ENCODE measurements around the gene BPI. TPM values are rescaled to one million over a fixed set of nuclear protein-coding genes. Genes with fewer than 3 reads are reported as not detected.

BPI gene
- polyA plus RNA-seq, 1 of the 3 experiments (the other 2 are of a cell fraction): not detected

GRCh38 chr20:38297916-38298674 lies 5.9 kb upstream of the BPI start (continued):
- no peak for TF ChIP-seq USF1 (IDR thresholded peaks at IDR 0.05; ENCODE audit: borderline replicate concordance, low read depth)
- no peak for TF ChIP-seq GATA2 (CRISPR knock-in tag; IDR thresholded peaks at IDR 0.05)
- TF ChIP-seq MAX (IDR thresholded peaks at IDR 0.05; ENCODE audit: low read depth): no peak
- no peak for TF ChIP-seq SMC3 (IDR thresholded peaks at IDR 0.05; ENCODE audit: low read depth, low read length)

- H3F3A ChIP-seq (replicated peaks; ENCODE audit: insufficient read depth): peaks cover 4% of the 10 kb centered on the region
- H3K27me3 ChIP-seq (ENCODE audit: insufficient read depth): no peaks in the 10 kb centered on the region
- ChIA-PET POLR2A (no interaction called here), CTCF (interaction anchor here (1.0 to 3.2 kb wide), 3 partner anchors 78 to 241 kb away, joined by 3 to 10 read pairs (median 3); no protein-coding TSS in a partner anchor)
- H3K27ac ChIP-seq (ENCODE audit: low read depth in 2 of 2, low read length in 1 of 2): no peak overlapping the region
- no peak overlapping the region for H3K4me3 ChIP-seq (ENCODE audit: low read depth in 2 of 2, low read length in 1 of 2)
- no peaks in the 10 kb centered on the region for H3K9me3 ChIP-seq
- H3K36me3 ChIP-seq (replicated peaks in 1 of 2; ENCODE audit: control insufficient read depth in 1 of 2, insufficient read depth in 2 of 2, low read length in 1 of 2): no peaks in the 10 kb centered on the region
- peak; percentile 29 for DNase-seq
- H3K4me1 ChIP-seq (ENCODE audit: control insufficient read depth in 1 of 2, insufficient read depth in 2 of 2, low read depth in 1 of 2, low read length in 1 of 2): peaks cover 0 to 10% of the 10 kb centered on the region in 2 experiments; a peak in 1 of 4 replicates
- H4K20me1 ChIP-seq (ENCODE audit: insufficient read depth): no peaks in the 10 kb centered on the region
- WGBS (ENCODE audit: low lambda C conversion rate): 62% methylated on average over 13 of the region's 13 CpGs
- no peaks in the 10 kb centered on the region for H3K79me2 ChIP-seq (ENCODE audit: insufficient read depth)
- H3K9me2 ChIP-seq: no peaks in the 10 kb centered on the region
- no peak overlapping the region for H3K4me2 ChIP-seq
- H3K9ac ChIP-seq: no peak overlapping the region
- H2AFZ ChIP-seq (ENCODE audit: low read depth): 0 out of 2 replicates have a peak overlapping the region, but pooled peaks have one; percentile 51
- TF ChIP-seq RFX5 (IDR thresholded peaks at IDR 0.05; ENCODE audit: low read length): no peak
- no peak for TF ChIP-seq RAD21 (IDR thresholded peaks at IDR 0.05; ENCODE audit: low read length)
- TF ChIP-seq RCOR1 (IDR thresholded peaks at IDR 0.05; ENCODE audit: low read length): no peak
- TF ChIP-seq EP300 (IDR thresholded peaks at IDR 0.05; ENCODE audit: borderline replicate concordance in 1 of 2, low read depth in 1 of 2, low read length in 1 of 2): no peak
- TF ChIP-seq ZBTB33 (IDR thresholded peaks at IDR 0.05; ENCODE audit: borderline replicate concordance, low read depth): no peak
- TF ChIP-seq NFIC (IDR thresholded peaks at IDR 0.05; ENCODE audit: borderline replicate concordance): no peak
- TF ChIP-seq SIN3A (IDR thresholded peaks at IDR 0.05; ENCODE audit: borderline replicate concordance, low read depth, low read length): no peak
- TF ChIP-seq MAX (IDR thresholded peaks at IDR 0.05; ENCODE audit: low read depth): no peak
- no peak for TF ChIP-seq SMC3 (IDR thresholded peaks at IDR 0.05; ENCODE audit: low read depth, low read length)
- no peak for TF ChIP-seq CHD2 (IDR thresholded peaks at IDR 0.05; ENCODE audit: low read length, partially characterized antibody)
- TF ChIP-seq, protein P1, sequence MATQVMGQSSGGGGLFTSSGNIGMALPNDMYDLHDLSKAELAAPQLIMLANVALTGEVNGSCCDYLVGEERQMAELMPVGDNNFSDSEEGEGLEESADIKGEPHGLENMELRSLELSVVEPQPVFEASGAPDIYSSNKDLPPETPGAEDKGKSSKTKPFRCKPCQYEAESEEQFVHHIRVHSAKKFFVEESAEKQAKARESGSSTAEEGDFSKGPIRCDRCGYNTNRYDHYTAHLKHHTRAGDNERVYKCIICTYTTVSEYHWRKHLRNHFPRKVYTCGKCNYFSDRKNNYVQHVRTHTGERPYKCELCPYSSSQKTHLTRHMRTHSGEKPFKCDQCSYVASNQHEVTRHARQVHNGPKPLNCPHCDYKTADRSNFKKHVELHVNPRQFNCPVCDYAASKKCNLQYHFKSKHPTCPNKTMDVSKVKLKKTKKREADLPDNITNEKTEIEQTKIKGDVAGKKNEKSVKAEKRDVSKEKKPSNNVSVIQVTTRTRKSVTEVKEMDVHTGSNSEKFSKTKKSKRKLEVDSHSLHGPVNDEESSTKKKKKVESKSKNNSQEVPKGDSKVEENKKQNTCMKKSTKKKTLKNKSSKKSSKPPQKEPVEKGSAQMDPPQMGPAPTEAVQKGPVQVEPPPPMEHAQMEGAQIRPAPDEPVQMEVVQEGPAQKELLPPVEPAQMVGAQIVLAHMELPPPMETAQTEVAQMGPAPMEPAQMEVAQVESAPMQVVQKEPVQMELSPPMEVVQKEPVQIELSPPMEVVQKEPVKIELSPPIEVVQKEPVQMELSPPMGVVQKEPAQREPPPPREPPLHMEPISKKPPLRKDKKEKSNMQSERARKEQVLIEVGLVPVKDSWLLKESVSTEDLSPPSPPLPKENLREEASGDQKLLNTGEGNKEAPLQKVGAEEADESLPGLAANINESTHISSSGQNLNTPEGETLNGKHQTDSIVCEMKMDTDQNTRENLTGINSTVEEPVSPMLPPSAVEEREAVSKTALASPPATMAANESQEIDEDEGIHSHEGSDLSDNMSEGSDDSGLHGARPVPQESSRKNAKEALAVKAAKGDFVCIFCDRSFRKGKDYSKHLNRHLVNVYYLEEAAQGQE (IDR thresholded peaks at IDR 0.05; ENCODE audit: low read depth, low read length): no peak
- TF ChIP-seq RXRA (IDR thresholded peaks at IDR 0.05; ENCODE audit: borderline replicate concordance, low read depth): no peak
- TF ChIP-seq IRF3 (IDR thresholded peaks at IDR 0.05; ENCODE audit: low read depth, low read length): no peak
- no peak for TF ChIP-seq TCF12 (IDR thresholded peaks at IDR 0.05)
Measured at GRCh38 chr20:38298768-38299288, 5.1 kb upstream of the BPI start.

Data from SK-N-SH (cell line).